Inflammatory macrophage treated with lipopolysaccharide for 1 hour (primary cell): ENCODE results near the gene MRAP2.
"Not testable (repeated sequence)": the region's sequence is repeated elsewhere in the genome, so short reads cannot be mapped to it uniquely, and the experiment has no call there.

Experiments used
- DNase-seq, 2 donors: peaks; one replicate each; pipeline ENCODE4 v3.0.0-alpha.2; 2020 to 2022

Gene MRAP2

DNA sequence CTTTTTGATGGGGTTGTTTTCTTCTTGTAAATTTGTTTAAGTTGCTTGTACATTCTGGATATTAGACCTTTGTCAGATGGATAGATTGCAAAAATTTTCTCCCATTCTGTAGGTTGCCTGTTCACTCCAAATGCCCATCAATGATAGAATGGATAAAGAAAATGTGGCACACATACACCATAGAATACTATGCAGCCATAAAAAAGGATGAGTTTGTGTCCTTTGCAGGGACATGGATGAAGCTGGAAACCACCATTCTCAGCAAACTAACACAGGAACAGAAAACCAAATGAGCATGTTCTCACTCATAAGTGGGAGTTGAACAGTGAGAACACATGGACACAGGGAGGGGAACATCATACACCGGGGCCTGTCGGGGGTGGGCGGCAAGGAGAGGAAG is 1.6 kb upstream of the MRAP2 start:
- DNase-seq, result not testable (repeated sequence)

DNA sequence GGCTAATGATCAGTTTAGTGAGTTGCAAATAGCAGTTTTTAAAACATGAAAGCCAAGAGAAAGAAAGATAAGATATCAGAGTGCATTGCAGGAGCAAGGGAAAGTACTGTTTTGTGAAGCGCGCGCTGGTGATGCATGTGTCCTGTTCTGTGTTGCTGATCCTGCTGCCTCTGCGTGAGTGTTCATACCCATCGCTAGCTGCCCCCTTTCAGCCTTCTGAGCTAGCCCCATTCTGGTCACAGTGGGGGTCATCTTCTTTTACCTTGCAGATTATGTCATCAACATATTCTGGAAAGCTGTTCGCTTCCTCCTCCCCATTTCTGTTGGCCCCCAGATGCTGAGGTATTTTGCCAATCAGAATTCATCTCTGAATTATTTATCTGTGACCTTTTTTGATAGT is 1.9 kb downstream of the MRAP2 start:
- DNase-seq, result no peak

DNA sequence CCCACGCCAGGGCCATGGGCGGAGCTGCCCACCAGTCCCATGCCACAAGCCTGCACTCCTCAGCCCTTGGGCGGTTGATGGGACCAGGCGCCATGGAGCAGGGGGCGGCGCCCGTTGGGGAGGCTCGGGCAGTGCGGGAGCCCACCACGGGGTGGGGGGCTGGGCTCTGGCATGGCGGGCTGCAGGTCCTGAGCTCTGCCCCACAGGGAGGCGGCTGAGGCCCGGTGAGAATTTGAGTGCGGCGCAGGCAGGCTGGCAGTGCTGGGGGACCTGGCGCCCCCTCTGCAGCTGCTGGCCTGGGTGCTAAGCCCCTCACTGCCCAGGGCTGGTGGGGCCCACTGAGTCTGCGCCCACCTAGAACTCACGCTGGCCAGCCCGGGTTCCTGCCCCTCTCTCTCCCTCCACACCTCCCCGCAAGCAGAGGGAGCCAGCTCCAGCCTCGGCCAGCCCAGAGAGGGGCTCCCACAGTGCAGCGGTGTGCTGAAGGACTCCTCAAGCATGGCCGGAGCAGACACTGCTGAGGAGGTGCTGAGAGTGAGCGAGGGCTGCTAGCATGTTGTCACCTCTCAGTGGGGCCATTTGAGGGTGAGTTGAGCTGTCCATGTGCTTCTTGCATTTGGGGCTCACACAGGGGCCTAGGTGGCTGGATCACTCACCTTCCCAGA is 4.0 kb downstream of the MRAP2 start:
- no peak for DNase-seq

DNA sequence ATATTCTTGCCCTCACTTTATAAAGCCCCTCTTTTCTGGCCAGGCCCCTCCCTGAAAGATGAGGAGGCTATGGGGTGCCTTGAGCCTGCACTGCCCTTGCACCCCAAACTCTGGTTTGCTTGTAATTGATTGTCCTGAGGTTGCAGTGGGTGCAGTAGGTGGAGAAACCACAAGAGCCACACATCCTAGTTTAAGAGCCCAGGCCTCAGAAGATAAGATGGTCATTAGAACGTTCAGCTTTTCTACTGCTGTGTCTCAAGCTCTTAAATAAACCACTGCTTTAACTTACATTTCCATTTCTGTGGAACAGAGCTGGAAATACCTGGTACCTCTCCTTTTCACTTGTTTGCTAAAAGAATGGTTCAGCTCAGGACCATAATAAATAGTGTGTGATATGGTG is 9.0 kb downstream of the MRAP2 start:
- DNase-seq, result no peak

DNA sequence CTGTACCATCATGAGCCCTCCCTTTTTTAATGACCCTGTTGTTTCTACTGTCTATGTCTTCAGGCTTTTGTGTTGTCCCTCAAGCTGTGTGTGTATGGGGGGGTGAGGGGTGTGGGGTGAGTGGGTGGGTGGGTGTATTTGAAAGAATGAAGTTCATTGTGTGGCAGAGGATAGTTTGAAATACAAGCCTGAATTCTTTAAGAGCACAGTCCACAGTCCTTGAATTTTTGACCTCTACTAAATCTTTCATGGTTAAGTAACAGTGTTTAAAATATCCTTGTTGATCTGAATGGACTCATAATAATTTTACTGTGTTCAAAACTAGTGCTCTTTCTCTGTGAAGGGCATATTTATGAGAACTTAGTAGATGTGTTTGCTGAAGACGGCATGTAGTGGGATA is 10.0 kb downstream of the MRAP2 start:
- DNase-seq, result no peak

DNA sequence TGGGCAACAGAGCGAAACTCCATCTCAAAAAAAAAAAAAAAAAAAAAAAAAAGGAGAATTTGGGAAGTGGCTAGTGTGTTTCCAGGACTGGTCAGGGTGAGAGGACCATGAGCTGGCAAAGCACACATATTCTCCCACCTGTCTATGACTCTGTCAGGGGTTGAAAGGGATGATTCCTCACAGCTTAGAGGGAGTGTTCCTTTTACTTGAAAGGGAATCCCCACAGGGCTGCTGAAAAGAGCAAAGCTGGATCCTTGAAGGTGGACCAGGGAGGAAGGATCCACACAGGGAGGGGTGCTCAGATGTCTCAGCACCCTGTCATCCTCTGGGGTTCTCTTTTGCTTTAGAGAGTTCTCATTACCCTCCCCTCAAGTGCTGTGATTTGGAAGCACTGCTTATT is 13.2 kb downstream of the MRAP2 start:
- DNase-seq, result no peak

DNA sequence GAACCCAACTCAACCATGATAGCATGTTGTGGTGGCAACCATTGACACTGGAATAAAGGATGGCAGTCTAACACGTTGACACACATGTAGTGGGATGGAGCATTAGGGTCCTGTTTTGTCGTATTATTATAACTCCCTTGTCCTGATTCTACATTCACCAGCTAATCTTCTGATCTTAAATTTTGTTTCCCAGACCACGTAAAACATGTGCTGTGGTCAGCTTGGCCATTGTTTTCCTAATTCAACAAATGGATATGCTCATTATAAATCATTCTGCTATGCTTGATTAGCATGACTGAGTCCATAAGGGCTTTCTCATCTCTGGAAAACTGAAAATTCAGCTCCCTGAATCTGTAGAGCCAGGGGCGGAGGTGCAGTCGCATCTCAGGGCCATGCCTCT is 15.0 kb downstream of the MRAP2 start:
- no peak for DNase-seq

DNA sequence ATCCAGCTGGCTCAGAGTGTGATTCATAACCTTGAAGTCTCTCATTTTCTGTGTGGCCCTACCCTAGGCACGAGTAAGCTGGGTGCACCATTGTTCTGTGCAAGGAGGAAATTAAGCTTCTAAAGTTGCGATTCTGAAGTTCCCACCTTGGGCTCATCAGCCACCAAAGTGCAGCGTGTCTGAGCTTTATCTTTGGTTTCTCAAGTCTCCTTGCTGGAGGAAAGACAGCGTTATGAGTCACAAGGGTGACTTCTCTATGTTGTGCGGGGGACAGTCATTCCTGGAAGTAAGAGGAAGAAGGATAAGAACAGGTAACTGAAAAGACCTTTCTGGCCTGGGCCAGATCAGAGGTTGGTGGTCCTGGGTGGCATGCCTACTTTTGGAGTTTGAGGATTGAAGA is 16.8 kb downstream of the MRAP2 start:
- no peak for DNase-seq

DNA sequence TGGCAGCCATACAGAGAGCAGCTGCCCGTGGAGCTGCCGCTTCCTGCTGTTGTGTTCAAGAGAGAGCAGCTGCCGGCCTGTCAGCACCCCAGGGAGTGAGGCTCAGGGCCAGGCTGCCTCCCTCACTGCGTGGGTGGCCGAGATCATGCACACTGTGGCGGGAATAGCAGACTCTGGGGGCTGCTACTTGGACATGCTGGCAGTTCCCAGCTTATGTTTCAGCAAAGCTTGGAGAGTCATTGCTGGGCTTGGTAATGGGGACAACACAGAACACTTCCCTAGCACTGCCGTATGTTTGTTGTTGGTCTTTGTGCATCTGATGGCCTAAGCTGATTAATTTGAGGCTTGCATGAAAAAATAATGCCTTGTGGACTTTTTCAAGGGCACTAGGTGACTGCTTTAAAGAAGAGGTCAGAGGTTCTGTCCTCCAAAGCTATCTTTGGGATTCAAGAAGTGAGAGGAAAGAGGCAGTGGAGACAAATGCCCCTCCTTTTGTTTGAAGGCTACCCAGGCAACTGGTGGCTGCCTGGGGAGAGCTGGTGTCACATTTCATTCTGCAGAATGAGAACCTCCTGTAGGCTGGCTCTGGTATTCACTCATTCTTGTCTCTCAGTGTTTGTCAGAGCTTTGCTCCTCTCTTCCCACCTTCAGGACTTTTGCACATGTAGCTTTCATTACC is 18.8 kb downstream of the MRAP2 start:
- DNase-seq, result no peak

DNA sequence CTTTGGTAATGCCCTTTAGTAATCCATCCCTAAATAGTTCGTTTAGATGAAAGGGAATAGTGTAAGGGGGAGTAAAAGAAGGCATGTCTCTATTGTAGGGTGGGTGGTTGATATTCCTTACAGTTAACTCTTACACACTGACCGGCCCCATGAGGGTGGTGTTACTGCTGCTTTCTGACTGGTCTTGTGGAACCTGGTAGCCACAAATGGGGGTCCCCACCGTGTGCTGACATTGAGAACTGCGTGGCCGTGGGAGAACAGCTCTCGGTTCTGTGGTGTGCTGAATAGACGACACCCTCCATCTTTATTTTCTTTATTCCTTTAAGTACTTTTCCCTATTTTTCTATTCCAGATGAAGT is 19.3 kb downstream of the MRAP2 start:
- DNase-seq, result no peak

DNA sequence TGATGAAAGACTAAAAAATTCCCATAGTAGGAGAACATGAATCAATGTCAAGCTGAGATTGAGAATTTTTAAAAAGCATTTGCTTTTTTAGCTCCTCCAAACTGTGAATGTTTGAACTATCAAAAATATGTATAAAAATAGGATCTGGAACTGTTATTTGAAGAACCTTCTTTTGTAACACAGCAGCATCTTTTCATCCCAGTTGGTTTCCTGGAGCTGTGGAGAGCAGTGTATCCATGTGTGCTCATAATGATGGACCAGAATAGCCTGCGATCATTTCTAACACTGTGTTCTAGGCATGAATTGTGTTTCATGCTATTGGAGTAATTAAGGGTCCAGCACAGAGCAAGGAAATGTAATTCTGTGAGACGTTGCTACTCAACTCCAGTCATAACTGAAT is 22.1 kb downstream of the MRAP2 start:
- no peak for DNase-seq

DNA sequence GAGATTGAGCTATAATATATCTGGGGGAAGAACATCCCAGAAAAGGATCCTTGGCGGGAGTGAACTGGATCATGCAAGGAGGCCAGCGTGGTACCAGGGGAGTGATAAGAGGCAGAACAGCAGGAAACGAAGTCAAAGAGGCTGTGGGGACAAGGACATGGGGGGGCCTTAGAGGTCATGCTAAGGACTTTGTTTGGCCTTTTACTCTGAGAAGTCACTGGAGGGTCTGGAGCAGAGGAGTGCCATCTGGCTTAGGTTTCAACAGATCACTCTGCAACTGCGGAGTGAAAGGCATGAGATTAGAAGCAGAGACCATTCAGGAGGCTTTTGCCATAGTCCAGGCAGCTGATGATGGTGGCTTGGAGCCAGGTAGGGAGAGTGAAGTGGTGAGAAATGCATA is 24.3 kb downstream of the MRAP2 start:
- DNase-seq, result no peak

DNA sequence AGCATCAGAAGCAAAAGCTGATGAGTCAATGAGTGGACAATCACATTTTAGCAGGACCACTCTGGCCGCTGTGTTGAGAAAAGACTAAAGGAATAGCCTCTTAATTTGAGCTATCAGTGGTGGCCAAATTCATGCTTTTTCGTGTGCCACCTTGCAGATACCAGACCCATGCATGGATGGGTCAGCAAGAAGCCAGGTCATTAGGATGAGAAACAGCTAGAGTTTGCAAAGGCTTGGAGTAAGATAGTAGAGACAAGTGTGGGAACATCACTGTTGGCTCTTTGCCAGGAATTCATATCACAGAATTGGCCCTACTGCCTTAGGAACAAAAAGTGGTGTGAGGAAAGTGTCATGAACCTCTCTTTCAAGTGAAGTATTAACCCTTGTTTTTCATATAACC is 25.5 kb downstream of the MRAP2 start:
- no peak for DNase-seq

DNA sequence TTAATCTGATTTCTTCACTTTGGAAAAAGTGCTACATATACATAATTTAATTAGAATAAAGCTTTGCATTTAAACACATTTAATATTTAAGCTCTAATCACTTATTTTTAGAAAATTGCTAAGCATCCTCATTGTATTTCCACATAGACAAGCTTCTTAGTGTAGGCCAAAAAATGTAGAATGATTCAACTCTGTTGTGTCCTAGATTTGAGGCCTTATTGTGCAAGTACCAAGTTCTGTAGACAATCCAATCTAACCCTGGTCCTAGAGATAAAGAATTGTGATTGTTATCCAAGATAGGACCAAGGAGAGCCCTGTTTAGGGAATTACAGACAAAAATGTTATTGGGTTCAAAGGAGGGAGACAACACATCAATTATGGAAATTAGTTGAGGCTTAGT is 27.6 kb downstream of the MRAP2 start:
- DNase-seq, result no peak

DNA sequence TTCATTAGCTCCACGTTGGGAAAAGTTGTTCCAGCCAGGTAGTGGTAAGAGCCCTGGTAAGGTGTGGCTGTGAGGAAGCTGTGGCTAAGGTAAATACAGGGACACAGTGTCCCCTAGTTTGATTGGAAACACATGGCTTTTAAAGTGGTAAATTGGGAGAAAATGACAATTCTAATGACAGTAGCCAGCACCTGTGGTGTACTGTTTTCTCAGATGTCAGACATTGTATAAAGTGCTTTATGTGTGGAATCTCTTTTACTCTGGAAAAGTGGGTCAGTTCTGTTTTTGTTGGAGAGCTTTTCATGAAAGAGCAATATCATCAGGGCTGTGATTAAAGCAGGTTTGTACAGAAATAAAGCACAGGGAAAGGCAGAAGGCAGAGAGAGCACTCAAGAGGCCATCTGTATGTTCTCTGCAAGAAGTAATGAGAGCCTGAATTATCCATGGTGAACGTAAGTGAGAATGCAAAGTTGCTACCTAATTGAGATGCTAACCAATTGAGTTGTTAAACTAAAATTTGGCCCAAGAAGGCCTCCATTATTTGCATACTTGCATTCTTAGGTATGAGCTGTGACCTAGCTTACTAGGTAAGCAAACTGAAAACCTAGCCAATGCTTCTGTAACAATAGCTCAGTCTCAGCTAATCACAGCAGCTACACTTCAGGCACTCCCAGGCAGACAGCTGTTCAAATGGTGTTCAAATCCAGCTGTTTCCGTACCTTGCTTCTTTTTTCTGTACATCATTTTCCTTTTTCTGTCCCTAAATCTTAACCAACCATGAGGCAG is 28.2 kb downstream of the MRAP2 start:
- DNase-seq, result no peak

DNA sequence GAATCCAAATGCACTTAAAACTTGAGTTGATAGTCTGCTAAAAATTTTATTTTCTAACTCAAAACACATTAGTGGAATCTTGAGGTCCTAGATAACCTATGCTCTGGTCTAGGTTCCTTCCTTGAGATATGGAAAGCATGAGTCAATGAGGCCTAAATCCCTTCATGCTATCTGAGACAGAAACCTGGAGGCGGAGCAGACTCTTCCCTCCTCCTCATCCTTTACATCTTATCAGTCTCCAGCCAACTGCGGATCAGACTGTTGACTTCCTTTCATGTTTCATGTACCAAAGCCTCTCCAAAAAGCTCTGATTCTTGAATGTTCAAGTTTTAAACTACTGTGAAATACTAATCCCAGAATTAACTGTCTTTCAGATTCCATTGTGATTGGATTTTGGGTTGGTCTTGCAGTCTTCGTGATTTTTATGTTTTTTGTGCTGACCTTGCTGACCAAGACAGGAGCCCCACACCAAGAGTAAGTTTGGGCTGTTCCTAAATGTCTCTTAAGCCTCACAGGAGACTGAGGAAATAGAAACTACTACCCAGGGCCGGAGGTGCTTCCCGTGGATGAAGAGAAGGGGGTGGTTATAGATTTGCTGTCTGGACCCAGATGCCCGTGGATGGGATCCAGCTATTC is 29.1 kb downstream of the MRAP2 start:
- no peak for DNase-seq

DNA sequence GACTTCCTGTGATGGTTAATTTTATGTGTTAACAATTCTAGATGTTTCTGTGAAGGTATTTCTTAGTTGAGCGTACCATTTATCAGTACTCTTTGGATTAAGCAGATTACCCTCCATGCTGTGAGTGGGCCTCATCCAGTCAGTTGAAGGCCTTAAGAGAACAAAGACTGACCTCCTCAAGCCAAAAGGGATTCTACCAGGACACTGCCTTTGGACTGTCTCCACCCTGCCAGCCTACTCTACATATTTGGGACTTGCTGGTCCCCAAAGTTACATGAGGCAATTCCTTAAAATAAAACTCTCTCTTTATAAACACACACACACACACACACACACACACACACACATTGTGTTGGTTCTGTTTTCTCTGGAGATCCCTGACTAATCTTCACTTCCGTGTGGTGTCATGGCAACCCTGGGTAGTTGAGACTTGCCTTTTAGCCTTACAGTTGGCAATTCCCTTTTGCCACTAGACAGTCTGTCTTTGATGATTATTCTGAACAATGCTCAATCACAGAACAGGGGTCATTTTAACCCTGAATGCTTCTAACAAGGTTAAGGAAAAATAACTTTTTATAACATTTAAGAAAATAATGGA is 32.2 kb downstream of the MRAP2 start:
- DNase-seq, result no peak

DNA sequence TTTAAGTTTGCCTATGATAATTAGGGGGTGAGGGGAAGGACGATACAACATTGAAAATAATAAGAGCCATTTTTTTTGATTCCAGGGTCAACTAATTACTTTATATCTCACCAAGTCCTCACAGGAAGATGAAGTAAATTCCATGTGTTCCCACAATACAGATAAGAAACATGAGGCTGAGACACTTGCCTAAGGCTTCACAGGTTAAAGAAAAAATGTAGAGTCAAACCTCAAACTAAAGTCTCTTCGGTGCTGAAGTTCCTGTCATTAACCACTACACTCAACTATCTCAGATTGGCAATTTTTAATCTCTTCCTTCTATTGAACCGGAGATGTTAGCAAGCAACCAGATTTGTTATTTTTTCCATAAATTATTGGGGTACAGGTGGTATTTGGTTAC is 33.0 kb downstream of the MRAP2 start:
- DNase-seq, result no peak

DNA sequence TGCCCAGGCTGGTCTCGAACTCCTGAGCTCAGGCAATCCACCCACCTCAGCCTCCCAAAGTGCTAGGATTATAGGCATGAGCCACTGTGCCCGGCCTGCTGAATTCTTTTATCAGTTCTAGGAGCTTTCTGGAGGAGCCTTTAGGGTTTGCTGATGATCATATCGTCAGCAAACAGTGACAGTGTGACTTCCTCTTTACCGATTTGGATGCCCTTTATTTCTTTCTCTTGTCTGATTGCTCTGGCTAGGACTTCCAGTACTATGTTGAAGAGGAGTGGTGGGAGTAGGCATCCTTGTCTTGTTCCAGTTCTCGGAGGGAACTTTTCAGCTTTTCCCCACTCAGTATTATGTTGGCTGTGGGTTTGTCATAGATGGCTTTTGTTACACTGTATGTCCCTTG is 35.3 kb downstream of the MRAP2 start:
- DNase-seq, result not testable (repeated sequence)

DNA sequence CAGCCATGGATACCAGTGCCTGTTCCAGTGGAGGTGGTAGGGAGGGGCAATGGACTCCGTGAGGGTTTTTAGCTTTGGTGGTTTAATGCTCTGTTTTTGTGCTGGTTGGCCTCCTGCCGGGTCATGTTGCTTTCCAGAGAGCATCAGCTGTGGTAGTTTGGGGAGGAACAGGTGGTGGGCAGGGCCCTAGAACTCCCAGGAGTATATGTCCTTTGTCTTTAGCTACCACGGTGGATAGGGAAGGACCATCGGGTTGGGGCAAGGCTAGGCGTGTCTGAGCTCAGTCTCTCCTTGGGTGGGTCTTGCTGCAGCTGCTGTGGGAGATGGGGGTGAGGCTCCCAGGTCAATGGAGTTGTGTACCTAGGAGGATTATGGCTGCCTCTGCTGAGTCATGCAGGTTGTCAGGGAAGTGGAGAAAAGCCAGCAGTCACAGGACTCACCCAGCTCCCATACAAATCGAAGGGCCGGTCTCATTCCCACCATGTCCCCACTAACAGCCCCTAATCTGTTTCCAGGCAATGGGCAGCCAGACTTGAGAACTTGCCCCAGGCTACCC is 38.9 kb downstream of the MRAP2 start:
- DNase-seq, result no peak

DNA sequence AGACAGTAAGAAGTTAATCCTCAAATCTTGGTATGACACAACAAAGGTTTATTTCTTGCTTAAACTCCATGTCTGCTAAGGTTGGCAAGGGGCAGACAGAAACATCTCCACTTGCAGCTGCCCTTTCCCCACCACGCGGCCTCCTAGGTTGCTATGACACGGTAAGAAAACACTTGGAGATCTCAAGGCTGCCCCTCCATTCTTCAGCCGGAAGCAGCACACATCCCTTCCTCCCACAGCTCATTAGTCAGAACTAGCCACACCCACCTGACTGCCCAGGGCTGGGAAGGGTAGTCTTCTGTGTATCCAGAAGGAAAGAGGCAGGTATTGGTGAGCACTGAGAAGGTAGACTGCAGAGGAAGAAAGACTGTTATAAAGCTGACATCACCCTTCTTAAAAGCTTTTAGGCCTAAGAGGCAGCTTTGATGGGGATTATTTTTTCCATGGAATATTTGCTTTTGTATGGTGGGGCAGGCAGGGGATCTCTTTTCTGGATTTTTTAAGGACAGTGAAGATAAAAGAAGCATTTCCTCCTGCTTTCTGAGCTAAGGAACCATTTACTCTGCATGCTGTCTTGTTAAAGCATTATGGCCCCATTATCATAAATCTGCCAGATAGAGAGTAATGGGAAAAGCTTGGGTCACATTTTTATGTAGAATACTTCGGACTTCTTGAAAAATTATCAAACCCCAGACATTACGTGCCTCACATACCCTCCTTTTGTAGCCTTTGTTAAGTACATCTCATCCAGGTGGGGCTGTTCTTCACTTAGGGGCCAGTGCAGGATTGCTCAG is 41.6 kb downstream of the MRAP2 start:
- DNase-seq, result no peak

DNA sequence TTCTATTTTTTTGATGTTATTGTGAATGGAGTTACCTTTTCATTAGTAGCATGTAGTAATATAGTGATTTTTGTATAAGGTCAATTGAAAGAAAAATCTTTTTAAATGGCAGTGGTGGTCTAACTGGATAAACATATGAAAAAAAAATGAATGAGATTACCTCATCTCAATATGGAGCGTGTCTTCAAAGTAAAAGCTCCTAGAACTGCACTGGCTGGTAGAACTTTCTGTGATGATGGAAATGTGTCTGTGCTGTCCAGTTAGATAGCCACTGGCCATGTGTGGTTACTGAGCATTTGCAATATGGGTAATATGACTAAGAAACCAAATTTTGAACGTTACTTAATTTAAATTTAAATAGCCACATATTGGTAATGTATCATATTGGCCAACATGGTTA is 44.1 kb downstream of the MRAP2 start:
- no peak for DNase-seq
